ENCODE results near the gene KCNA10. TPM values are rescaled to one million over a fixed set of nuclear protein-coding genes. Genes with fewer than 3 reads are reported as not detected.
A peak's percentile ranks its signal among the peaks of the same experiment; 100 is the strongest.

KCNA10 gene
- total and polyA plus RNA-seq, 4 donors = not detected

DNA sequence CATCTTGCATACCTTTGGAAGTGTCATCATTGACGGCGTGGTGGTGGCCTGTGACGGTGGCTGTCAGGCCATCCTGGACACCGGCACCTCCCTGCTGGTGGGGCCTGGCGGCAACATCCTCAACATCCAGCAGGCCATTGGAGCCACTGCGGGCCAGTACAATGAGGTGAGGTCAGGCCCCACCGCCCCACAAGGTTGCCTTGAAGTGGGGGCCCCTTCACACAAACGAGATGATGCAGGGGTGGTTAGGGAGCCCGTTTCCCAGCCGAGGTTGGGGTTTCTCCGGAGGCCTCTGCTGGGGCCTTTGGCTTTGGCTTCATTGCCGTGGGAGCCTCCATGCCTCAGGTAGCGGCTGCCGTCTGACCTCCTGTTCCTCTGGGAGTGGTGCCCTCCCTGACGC lies 29.6 kb downstream of the KCNA10 start:
- ATAC-seq (ENCODE audit: insufficient read depth, low FRiP score) = no peak
- no peak overlapping the region for H3K9ac ChIP-seq (ENCODE audit: insufficient read depth in 1 of 2, low read length in 2 of 2)
- no peak overlapping the region for H3K27ac ChIP-seq (ENCODE audit: low read depth in 1 of 2, low read length in 1 of 2)
- H3K36me3 ChIP-seq (ENCODE audit: control insufficient read depth in 4 of 4, insufficient read depth in 4 of 4, low read length in 4 of 4) = no peaks in the 10 kb centered on the region
- no peaks in the 10 kb centered on the region for H3K27me3 ChIP-seq (ENCODE audit: control insufficient read depth in 3 of 3, insufficient read depth in 3 of 3, low read length in 2 of 3)
- no peaks in the 10 kb centered on the region for H3K4me1 ChIP-seq (ENCODE audit: control insufficient read depth in 5 of 5, insufficient read depth in 5 of 5, low read length in 5 of 5)
- TF ChIP-seq, protein P1, sequence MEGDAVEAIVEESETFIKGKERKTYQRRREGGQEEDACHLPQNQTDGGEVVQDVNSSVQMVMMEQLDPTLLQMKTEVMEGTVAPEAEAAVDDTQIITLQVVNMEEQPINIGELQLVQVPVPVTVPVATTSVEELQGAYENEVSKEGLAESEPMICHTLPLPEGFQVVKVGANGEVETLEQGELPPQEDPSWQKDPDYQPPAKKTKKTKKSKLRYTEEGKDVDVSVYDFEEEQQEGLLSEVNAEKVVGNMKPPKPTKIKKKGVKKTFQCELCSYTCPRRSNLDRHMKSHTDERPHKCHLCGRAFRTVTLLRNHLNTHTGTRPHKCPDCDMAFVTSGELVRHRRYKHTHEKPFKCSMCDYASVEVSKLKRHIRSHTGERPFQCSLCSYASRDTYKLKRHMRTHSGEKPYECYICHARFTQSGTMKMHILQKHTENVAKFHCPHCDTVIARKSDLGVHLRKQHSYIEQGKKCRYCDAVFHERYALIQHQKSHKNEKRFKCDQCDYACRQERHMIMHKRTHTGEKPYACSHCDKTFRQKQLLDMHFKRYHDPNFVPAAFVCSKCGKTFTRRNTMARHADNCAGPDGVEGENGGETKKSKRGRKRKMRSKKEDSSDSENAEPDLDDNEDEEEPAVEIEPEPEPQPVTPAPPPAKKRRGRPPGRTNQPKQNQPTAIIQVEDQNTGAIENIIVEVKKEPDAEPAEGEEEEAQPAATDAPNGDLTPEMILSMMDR (IDR thresholded peaks at IDR 0.05; ENCODE audit: control extremely low read depth, extremely low read depth) = no peak
- no peak for DNase-seq
- H3K4me3 ChIP-seq = no peak overlapping the region
- no peaks in the 10 kb centered on the region for H3K9me3 ChIP-seq (ENCODE audit: control insufficient read depth in 4 of 4, insufficient read depth in 3 of 4, low read length in 3 of 4)
- WGBS, 2 donors = 88 to 95% methylated on average over 15 of the region's 15 CpGs

DNA sequence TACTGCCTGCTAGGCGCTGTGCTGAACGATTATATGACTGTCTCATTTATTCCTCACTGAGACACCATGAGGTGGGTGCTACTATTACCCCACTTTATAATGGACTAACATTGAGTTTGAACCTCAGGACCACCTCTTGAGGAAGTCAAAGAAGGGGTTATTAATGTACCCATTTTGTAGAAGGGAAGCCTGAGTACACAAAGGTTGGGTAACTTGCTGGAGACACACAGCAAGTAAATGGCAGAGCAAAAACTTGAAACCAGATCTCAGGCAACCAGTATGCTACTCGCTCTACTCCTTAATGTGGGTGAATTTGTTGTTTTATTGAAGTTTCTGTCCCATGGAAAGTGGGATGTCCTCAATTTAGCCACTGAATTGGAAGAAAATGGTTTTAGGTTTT lies 30.1 kb downstream of the KCNA10 start:
- no peaks in the 10 kb centered on the region for H3K9me3 ChIP-seq (ENCODE audit: control insufficient read depth in 4 of 4, insufficient read depth in 3 of 4, low read length in 3 of 4)
- H3K4me1 ChIP-seq (ENCODE audit: control insufficient read depth in 5 of 5, insufficient read depth in 5 of 5, low read length in 5 of 5) = no peaks in the 10 kb centered on the region
- H3K27ac ChIP-seq (ENCODE audit: low read depth in 1 of 2, low read length in 1 of 2) = no peak overlapping the region
- TF ChIP-seq, protein P1 (IDR thresholded peaks at IDR 0.05; ENCODE audit: control extremely low read depth, extremely low read depth) = no peak
- DNase-seq (no peak), ATAC-seq (ENCODE audit: insufficient read depth, low FRiP score) (no peak)
- 64 to 65% methylated on average over 3 of the region's 3 CpGs for WGBS, 2 donors
- H3K36me3 ChIP-seq (ENCODE audit: control insufficient read depth in 4 of 4, insufficient read depth in 4 of 4, low read length in 4 of 4) = no peaks in the 10 kb centered on the region
- H3K27me3 ChIP-seq (ENCODE audit: control insufficient read depth in 3 of 3, insufficient read depth in 3 of 3, low read length in 2 of 3) = no peaks in the 10 kb centered on the region
- H3K4me3 ChIP-seq = no peak overlapping the region
- H3K9ac ChIP-seq (ENCODE audit: insufficient read depth in 1 of 2, low read length in 2 of 2) = no peak overlapping the region

DNA sequence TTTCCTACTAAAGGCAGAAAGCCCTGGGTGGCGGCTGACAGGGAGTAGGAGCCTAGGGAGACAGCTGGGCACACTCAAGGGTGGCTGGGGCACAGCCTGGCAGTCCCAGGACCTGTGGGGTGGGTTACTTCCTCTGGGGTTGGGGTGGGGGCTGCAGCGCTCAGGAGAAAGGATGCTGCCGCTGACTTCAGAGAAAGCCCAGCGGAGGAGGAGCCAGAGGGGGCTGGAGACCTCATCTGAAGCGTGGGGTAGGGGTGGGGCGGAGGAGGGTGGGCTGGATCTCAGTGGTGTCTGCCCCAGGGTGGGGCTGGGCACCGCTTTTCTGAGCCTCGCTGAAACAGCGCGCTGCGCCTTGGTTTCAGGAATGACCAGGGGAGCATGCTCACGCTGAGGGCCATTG lies 30.8 kb downstream of the KCNA10 start:
- no peak overlapping the region for H3K4me3 ChIP-seq
- H3K9ac ChIP-seq (ENCODE audit: insufficient read depth in 1 of 2, low read length in 2 of 2) = no peak overlapping the region
- WGBS, 2 donors = 82 to 83% methylated on average over 12 of the region's 12 CpGs
- peaks cover 0 to 2% (median 0%) of the 10 kb centered on the region in 5 donors for H3K4me1 ChIP-seq (ENCODE audit: control insufficient read depth in 5 of 5, insufficient read depth in 5 of 5, low read length in 5 of 5)
- TF ChIP-seq, protein P1 (IDR thresholded peaks at IDR 0.05; ENCODE audit: control extremely low read depth, extremely low read depth) = no peak
- no peaks in the 10 kb centered on the region for H3K9me3 ChIP-seq (ENCODE audit: control insufficient read depth in 4 of 4, insufficient read depth in 3 of 4, low read length in 3 of 4)
- DNase-seq = no peak
- no peak for ATAC-seq (ENCODE audit: insufficient read depth, low FRiP score)
- H3K27me3 ChIP-seq (ENCODE audit: control insufficient read depth in 3 of 3, insufficient read depth in 3 of 3, low read length in 2 of 3) = no peaks in the 10 kb centered on the region
- no peaks in the 10 kb centered on the region for H3K36me3 ChIP-seq (ENCODE audit: control insufficient read depth in 4 of 4, insufficient read depth in 4 of 4, low read length in 4 of 4)
- H3K27ac ChIP-seq (ENCODE audit: low read depth in 1 of 2, low read length in 1 of 2) = no peak overlapping the region

DNA sequence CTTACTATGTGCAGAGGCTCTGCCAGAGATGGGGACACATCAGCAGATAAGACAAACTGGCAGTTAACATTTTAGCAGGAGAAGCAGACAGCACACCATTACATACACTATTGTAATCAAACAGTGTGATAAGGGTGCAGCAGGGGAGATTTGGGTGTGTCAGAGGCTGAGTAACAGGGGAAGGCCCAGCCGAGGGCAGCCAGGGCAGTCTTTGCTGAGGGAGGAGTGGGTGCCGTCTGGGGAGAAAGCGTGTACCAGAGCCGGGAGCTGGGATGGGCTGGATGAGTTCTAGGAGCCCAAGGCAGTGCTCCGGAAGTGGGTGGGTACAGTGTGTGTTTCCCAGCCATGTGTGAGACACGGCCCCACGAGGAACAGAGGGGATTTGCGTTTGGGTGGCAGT lies 31.2 kb downstream of the KCNA10 start:
- peaks cover 0 to 5% (median 0%) of the 10 kb centered on the region in 5 donors for H3K4me1 ChIP-seq (ENCODE audit: control insufficient read depth in 5 of 5, insufficient read depth in 5 of 5, low read length in 5 of 5)
- no peaks in the 10 kb centered on the region for H3K9me3 ChIP-seq (ENCODE audit: control insufficient read depth in 4 of 4, insufficient read depth in 3 of 4, low read length in 3 of 4)
- ATAC-seq (ENCODE audit: insufficient read depth, low FRiP score) (peak; percentile 23), DNase-seq (no peak)
- H3K9ac ChIP-seq (ENCODE audit: insufficient read depth in 1 of 2, low read length in 2 of 2) = no peak overlapping the region
- WGBS, 2 donors = 56 to 76% methylated on average over 8 of the region's 8 CpGs
- TF ChIP-seq, protein P1 (IDR thresholded peaks at IDR 0.05; ENCODE audit: control extremely low read depth, extremely low read depth) = no peak
- H3K27ac ChIP-seq (ENCODE audit: low read depth in 1 of 2, low read length in 1 of 2) = no peak overlapping the region
- no peaks in the 10 kb centered on the region for H3K27me3 ChIP-seq (ENCODE audit: control insufficient read depth in 3 of 3, insufficient read depth in 3 of 3, low read length in 2 of 3)
- no peaks in the 10 kb centered on the region for H3K36me3 ChIP-seq (ENCODE audit: control insufficient read depth in 4 of 4, insufficient read depth in 4 of 4, low read length in 4 of 4)
- no peak overlapping the region for H3K4me3 ChIP-seq
